SH-SY5Y (cell line): Measurements from ENCODE around the gene AMOTL2.

Experiments used
- GATA2 ChIP-seq: IDR thresholded peaks from 2 replicates; pipeline ENCODE4 v1.6.1; 2011; ENCODE audit warnings: mild to moderate bottlenecking, low read depth, low read length
- GATA3 ChIP-seq: IDR thresholded peaks from 2 replicates; pipeline ENCODE4 v1.6.1; 2011; ENCODE audit warnings: low read depth, mild to moderate bottlenecking, low read length, moderate library complexity

AMOTL2 gene

DNA sequence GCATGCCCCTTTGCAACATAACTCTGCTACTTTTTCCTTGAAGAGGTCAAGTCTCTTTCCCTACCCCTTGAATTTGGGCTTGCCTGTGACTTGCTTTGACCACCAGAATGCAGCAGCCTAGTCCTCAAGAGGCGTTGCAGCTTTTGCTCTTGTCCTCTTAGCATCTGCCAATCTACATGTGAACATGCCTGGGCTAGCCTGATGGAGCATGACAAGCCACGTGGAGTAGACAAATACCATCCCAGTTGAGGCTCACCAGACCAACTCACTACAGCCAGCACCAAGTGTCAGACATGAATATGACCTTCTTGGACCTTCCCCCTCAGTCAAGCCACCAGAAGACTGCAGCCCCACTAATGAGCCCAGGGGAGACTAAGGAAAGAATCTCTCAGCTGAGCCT lies 32.9 kb downstream of the AMOTL2 start:
- no peak for TF ChIP-seq GATA2
- no peak for TF ChIP-seq GATA3

DNA sequence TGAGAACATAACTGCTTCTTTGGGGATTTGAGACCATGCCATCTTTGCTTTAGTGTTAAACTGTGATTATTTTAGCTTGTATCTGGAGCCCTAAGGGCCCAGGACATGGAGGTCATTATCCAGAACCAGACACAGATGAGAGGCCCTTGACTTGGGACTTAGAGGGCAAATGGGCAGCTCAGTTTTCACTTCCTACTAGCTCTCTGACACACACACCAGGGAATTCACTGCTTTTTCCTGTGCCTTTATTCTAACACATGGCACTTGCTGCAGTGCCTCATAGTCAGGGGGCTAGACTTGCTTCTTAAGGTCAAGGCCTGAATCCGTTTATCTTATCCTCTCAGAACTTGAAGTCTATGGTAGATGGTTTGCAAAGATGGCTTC lies 33.3 kb downstream of the AMOTL2 start:
- TF ChIP-seq GATA2 = no peak
- no peak for TF ChIP-seq GATA3

DNA sequence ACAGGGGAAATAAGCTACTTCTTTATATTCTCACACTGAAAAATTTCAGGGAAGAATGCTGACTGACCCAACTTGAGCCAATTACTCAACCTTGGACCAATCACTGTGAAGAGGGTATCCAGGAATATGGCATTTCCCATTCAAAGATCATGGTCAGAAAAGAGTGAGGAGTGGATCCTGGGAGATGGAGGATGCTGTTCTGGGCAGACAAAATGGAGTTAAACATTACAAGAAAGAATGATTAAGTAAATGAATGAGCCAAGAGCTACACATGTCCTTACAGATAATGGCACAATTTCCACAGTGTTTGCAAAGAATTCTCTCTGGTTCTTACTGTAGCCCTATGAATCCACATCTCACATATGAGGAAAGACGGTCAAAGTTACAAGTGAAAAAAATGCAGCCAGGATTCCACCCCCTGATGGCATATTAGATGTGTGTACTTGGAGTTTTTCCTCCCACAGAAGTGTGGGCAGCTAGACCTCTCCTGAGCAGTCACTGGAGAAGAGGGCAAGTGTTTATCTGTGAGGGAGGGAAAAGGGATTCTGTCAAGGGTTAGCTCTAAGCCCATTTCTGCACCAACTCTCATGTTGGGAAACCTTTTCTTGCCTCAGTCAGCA lies 33.8 kb downstream of the AMOTL2 start:
- no peak for TF ChIP-seq GATA3
- no peak for TF ChIP-seq GATA2

DNA sequence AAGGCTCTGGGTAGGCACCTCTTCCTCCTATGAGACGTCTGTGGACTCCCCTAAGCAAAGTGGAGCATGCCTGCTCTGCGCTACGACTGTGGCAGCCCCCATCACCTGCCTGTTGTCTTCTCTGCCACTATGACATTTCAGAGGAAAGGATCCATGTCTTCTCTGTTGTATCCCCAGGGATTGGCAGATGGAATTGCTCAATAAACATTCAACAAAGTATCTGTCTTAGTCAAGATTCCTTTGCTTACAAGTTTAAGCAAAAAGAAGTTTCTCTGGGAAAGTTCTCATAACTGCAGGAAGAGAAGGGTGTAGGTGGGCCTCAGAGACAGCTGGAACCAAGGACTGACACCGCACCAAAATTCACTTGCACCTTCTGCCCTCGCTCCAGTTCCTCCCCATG lies 34.3 kb downstream of the AMOTL2 start:
- no peak for TF ChIP-seq GATA2
- TF ChIP-seq GATA3 = no peak

DNA sequence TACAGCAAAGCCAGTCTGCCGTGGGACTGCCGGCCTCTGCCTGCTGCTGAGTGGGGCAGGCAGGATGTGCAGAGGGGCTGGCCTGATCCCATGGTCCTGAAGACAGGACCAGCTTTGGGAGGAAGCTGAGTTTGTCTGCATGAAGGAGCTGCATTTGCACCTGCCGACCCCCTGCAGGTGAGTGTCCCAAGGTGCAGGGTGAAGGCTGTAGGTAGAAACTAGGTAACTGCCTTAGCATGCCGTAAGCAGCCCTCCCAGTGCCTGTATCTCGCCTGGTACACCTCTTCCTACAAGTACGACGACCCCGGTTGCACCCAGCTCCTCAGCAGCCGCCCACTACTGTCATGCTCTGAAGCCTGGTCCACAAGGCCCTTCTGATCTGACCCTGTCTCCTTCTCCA lies 34.9 kb downstream of the AMOTL2 start:
- TF ChIP-seq GATA2 (no peak), GATA3 (no peak)

DNA sequence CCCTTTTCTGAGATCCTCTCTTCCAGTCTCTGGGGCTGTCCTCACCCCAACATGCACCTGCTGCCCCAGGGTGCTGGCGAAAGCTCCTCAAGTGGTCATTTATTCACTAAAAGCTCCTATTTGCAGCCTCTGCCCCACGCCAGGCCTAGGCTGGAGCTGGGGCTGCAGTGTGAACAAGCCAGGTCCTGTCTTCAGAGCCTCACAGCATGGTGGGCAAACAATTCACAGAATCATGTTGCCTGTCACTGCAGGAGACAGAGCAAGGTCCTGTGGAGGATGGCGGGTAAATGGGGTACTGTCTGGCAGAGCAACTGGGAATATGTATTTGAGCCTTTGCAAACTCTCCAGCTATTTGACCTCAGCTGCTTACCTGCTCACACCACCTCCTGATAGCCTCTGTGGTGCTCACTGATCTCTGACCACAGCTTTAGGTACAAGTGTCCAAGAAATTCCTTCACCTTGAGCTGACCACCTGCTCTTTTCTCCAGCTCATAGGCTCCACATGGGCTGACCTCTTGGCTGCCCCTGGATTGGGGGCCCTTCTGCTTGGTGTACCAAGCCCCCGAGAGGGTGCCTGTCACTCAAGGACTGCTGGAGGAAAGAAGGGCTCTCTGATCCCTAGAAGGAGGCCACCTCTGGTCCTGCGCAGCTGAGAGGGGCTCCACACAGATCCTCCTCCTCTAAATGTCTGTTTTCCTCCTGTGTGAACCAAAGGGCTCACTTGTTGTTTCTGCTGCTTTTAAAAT lies 35.6 kb downstream of the AMOTL2 start:
- TF ChIP-seq GATA2 = no peak
- no peak for TF ChIP-seq GATA3

DNA sequence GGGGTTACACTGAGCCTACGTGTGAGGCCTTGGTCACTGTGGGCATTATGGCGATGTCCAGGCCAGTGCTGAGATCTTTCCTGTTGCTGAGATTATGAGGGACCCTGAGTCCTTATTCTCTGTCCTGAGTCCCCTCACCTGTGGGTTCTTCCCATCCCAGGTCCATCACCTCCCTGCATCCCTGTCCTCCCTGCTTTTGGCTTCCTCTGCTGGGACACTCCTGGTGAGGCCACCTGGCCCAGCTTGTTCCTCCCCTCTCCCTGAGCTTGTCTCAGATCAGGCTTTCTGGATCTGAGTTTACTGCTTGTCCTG lies 36.1 kb downstream of the AMOTL2 start:
- no peak for TF ChIP-seq GATA2
- TF ChIP-seq GATA3 = no peak

DNA sequence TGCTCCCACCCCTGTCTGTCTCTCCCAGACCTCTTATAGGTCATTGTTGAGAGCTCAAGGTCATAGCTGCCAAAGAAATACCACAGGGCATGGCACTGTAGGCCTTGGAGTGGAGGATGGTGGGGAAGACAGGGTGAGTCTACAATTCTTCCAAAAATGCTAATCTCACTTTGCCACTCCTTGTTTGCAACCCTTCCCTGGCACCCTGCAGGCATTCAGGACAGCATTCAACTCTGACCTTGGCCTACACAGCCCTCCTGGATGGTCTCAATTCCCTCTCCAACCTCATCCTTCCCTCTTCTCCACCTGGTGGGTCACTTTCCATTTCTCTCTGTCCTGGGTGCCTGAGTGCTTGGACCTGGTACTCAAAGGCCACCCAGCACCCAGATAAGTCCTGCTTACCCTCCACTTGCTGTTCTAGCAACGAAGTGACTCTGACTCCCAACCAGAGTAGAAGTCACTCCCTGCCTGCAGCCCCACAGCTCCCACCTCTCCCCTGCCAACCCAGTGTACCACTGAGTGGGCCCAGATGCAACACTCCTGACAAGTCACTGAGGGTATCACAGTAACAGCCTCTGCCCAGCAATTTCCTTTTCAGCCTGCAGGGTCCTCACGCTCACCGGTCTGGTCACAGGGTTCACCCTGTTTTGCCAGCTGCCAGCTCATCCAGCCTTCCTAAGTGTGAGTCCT lies 36.6 kb downstream of the AMOTL2 start:
- TF ChIP-seq GATA3 = no peak
- no peak for TF ChIP-seq GATA2

DNA sequence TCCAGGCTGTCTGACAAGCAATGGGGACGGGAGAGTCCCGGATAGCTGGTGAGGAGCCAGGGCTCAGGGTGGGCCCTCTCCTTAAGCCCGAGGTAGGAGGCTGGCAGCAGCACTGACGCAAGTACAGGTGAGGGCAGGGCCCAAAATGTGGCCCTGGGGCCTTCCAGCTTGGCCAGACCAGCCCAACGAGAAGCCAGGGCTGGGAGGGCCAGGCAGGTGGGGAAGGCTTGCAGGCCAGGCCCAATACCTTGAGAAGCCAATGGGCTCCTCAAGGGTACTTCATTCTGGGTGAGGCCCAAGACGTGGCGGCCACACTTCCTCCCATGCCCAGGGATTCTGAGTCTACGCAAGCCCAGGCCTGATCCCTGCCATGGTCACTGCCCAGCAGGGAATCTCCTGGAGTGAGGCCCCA lies 37.2 kb downstream of the AMOTL2 start:
- TF ChIP-seq GATA3 = no peak
- TF ChIP-seq GATA2 = no peak

DNA sequence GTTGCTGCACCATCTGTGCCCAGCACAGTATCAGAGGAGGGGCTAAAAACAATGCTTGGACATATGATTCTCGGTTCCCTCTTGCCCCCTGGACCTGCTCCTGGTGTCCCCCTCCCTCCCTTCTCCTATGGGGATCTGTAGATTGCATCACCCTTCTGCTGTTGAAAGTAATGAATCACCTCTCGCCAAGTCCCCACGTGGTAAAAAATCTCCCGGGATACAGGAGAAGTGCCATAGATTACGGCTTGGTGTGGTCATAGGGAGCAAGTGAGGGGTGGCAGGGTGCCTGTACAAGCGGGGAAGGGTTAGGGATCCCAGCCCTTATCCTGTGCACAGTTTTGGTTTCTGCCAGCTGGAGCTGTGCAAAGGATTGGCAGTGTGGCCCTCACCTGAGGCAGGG lies 37.7 kb downstream of the AMOTL2 start:
- TF ChIP-seq GATA2 (no peak), GATA3 (no peak)

DNA sequence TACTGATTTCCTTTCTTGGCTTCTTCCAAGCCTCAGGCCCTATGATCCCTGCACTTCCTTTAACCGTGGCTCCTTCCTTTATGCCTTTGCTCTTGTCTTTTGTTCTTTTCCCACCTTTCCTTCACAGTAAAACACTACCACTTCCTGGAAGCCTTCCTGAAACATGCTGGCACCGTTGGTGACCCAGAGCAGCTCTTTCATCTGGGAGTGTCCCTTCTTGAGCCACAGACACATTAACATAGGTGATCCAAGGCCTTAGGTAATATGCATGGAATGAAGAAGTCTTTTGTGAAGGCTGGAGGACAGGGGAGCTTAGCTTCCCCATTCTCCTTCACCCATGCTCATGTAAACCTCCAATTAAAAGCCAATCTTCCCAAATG lies 39.4 kb downstream of the AMOTL2 start:
- no peak for TF ChIP-seq GATA3
- no peak for TF ChIP-seq GATA2

DNA sequence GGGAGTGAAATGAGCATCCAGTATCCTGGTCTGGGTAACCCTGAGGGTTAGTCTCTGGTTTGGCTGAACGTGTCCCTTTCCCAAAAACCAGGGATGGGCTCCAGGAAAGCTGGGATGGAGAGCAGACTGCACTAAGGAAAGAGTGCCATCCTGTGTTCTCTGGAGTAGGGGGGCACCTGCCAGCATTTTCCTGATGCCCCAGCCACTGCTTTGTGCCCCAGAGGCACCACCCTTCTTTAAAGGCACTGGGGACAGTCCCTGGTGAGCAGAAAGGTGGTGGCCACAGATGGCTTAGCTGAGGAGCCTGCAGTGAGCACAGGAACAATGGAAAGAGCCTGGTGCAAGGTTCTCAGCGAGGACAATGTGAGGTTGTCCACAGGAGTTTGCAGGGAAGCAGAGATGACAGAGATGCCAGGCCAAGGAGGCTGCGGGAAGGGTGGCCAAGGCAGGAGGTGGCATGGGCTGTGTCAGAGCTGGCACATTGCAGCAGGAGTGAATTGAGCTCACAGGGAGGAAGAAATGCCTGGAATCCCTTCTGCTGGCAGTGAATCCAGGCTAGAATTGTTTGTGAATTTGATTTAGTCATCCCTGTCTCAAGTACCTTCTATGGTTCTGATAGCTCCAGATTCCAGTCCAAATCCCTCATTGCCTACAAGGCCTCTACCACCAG lies 39.9 kb downstream of the AMOTL2 start:
- no peak for TF ChIP-seq GATA3
- TF ChIP-seq GATA2 = no peak

DNA sequence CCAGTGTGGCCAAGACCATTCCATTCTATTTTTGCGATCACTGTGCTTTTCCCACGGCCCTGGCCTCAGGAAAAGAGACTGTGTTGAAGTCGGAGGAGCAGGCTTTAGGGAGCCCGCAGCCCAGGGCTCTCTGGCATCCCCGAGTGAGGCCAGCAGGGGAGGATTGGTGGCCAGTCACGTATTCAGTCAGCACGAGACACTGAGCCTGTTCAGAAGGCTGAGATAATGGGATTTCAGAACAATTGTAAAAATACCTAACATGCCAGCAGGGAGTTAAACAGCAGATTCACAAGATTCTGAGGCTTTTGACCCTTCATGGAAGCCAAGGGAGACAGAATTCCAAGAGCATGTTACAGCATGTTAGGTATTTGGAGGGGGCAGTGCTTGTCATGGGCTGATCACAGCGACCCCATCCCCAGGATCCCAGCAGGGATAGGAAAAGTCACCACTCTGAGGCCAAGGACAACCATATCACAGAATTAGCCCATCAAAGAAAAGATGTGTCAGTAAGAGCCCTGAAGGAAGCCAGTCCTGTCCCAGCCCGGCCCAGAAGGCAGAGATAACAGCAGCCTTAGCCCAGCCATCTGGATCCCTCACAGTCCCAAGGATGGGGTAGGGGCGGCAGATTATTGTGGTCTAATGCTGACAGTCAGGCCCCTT lies 40.6 kb downstream of the AMOTL2 start:
- TF ChIP-seq GATA2 (no peak), GATA3 (no peak)

DNA sequence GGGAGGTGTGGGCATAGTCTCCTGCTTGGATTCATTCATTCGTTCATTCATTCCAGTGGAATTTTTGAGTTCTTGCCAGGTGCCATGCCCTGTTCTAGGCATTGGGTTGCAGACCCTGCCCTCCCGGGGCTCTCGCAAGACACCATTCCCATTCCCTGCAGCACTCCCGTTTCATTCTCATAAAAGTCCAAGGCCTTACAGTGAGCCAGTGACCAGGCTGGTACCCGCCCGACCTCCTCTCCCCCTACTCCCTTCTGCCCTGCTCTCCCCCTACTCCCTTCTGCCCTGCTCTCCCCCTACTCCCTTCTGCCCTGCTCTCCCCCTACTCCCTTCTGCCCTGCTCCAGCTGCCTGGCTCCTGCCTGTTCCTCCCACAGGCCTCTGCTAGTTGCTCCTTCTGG lies 41.9 kb downstream of the AMOTL2 start:
- no peak for TF ChIP-seq GATA2
- no peak for TF ChIP-seq GATA3

DNA sequence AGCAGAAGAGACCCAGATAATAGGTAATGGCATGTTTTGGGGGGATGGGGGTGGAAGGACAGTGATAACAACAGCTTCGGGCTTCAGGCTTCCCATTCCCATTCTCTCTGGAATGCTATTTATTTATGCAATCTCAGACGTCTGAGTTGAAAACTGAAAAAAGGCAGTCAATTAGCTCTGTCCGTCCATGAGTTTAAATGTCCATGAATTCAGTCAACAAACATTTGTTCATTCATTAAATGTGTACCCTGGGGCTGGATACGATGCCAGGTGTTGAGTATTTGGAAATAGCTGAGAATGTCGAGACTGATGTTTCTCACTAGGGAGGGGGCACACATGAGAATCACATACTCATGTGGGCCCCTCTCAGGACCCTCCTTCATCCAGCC lies 42.4 kb downstream of the AMOTL2 start:
- TF ChIP-seq GATA2 (no peak), GATA3 (no peak)
